GM23248 (cell line): Measurements from ENCODE around the gene AMIGO1.

ENCODE experiments used
- EZH2 ChIP-seq: fragments of 200-600 bp; sonication (generic); IDR thresholded peaks from 2 replicates; pipeline ENCODE4 v1.6.1; 2018; ENCODE audit warnings: antibody characterized with exemption, mild to moderate bottlenecking; ENCODE audit not compliant: insufficient read depth, poor library complexity, severe bottlenecking
- EZH2phosphoT487 ChIP-seq: fragments of 200-600 bp; sonication (generic); IDR thresholded peaks from 2 replicates; pipeline ENCODE4 v1.6.1; 2018; ENCODE audit warnings: antibody characterized with exemption, moderate library complexity, mild to moderate bottlenecking, low read depth; ENCODE audit not compliant: insufficient read depth

DNA sequence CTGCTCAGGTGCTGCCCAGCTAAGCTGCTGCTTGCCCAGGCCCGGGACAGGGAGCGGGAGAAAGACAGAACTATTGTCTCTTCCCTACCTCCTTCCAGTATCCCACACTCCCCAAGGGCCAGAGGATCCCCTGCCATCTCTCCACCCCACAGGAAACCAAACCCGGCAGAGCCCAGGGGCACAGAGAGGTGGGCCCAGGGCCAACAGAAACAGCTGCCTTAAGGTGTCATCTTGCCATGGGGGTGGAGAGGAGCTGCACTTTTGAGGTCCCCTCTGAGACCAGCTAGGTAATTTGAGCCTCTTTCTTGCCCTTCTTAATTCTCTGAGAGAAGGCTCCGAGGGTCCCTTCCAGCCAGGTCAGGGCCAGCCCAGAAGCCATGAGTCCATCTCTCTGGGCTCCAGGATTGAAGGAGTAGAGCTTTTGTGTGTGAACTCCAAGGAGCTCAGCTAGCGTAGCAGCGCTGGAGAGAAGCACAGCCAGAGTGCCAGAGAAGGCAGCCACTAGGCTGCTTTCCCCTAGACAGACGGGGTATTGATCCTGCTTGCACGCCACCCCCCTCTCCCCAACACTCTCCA lies 20.4 kb upstream of the AMIGO1 start:
- TF ChIP-seq EZH2, result no peak
- no peak for TF ChIP-seq EZH2phosphoT487
